Adrenal gland (tissue), 5 donors: ENCODE measurements around the gene AP1S3.

Experiments used
- CTCF ChIP-seq, 6 experiments: fragments of 450-650 bp in 4 of 6; fragments of 200-600 bp in 2 of 6; sonication (generic) in 1 of 6; IDR thresholded peaks; 1 replicate in 5 of 6; 2 replicates in 1 of 6; pipeline versions ENCODE4 v1.5.1 to v1.8.0; 2016 to 2021; ENCODE audit warnings: antibody characterized with exemption in 6 of 6, mild to moderate bottlenecking in 2 of 6, moderate library complexity in 1 of 6
- POLR2A ChIP-seq, 2 donors: fragments of 450-650 bp; IDR thresholded peaks; one replicate each; pipeline ENCODE4 v1.6.1; 2017; ENCODE audit warnings: antibody characterized with exemption in 2 of 2, mild to moderate bottlenecking in 2 of 2, moderate library complexity in 1 of 2
- donor health status: DM: no; HTN: no; CAD: no.

DNA sequence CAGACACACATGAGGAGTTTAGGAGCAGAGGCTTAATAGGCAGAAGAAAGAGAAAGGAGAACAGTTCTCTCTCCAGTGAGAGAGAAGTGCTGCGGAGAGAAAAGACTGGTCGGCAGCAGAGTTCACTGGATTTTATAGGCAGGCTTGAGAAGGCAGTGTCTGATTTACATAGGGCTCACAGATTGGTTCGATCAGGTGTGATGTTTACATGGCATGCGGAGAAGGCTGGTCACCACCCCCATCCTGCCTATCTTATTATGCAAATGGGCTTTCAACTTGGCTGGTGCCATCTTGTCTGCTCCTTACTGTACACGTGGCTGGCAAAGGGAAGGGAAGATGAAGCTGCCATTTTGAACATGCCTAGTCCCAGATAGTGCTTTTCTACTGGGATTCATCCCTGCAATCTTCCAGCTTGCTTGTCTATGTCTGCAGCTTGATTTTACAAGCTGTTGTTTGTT, 113.4 kb downstream of the AP1S3 start:
- no peak for TF ChIP-seq POLR2A (IDR thresholded peaks at IDR 0.05)
- no peak for TF ChIP-seq CTCF (IDR thresholded peaks at IDR 0.05)
